ENCODE measurements around the gene SLC4A8. TPM values are rescaled to one million over a fixed set of nuclear protein-coding genes. Genes with fewer than 3 reads are reported as not detected.

The SLC4A8 gene
- total RNA-seq, 2 experiments from 2014 or later: 1.3 to 2.1 TPM

- H3K4me3 Mint-ChIP-seq: no peak overlapping the region
- peaks cover 4% of the 10 kb centered on the region for H3K4me1 Mint-ChIP-seq
- DNase-seq: no peak
- H3K36me3 Mint-ChIP-seq: no peaks in the 10 kb centered on the region
- H3K27me3 Mint-ChIP-seq: no peaks in the 10 kb centered on the region
- H3K9me3 Mint-ChIP-seq: no peaks in the 10 kb centered on the region
- no peak overlapping the region for H3K27ac Mint-ChIP-seq
Measured at GRCh38 chr12:51406290-51406689, 18.3 kb upstream of the SLC4A8 start.

GRCh38 chr12:51406859-51407258, 17.8 kb upstream of the SLC4A8 start:
- Mint-ChIP-seq H3K36me3 (no peaks in the 10 kb centered on the region), H3K27me3 (no peaks in the 10 kb centered on the region), H3K4me1 (peaks cover 4% of the 10 kb centered on the region), H3K4me3 (no peak overlapping the region), H3K9me3 (no peaks in the 10 kb centered on the region), H3K27ac (no peak overlapping the region)
- no peak for DNase-seq

GRCh38 chr12:51407604-51408003, 17.0 kb upstream of the SLC4A8 start:
- no peak overlapping the region for H3K27ac Mint-ChIP-seq

GRCh38 chr12:51409846-51410245, 14.8 kb upstream of the SLC4A8 start:
- H3K27me3 Mint-ChIP-seq: no peaks in the 10 kb centered on the region
- no peak overlapping the region for H3K27ac Mint-ChIP-seq
- peaks cover 10% of the 10 kb centered on the region for H3K4me1 Mint-ChIP-seq
- H3K36me3 Mint-ChIP-seq: no peaks in the 10 kb centered on the region
- no peak overlapping the region for H3K4me3 Mint-ChIP-seq
- no peaks in the 10 kb centered on the region for H3K9me3 Mint-ChIP-seq
- no peak for DNase-seq

More at GRCh38 chr12:51407604-51408003, 17.0 kb upstream of the SLC4A8 start:
- DNase-seq: no peak
- H3K36me3 Mint-ChIP-seq: no peaks in the 10 kb centered on the region
- H3K4me1 Mint-ChIP-seq: peaks cover 4% of the 10 kb centered on the region
- no peaks in the 10 kb centered on the region for H3K9me3 Mint-ChIP-seq
- no peak overlapping the region for H3K4me3 Mint-ChIP-seq
- H3K27me3 Mint-ChIP-seq: no peaks in the 10 kb centered on the region

- Mint-ChIP-seq H3K4me3 (no peak overlapping the region), H3K27me3 (no peaks in the 10 kb centered on the region), H3K36me3 (no peaks in the 10 kb centered on the region), H3K27ac (no peak overlapping the region), H3K9me3 (no peaks in the 10 kb centered on the region), H3K4me1 (peaks cover 6% of the 10 kb centered on the region)
- DNase-seq: no peak
Measured at GRCh38 chr12:51413149-51413548, 11.5 kb upstream of the SLC4A8 start.

GRCh38 chr12:51413791-51414190, 10.8 kb upstream of the SLC4A8 start:
- peaks cover 6% of the 10 kb centered on the region for H3K4me1 Mint-ChIP-seq
- H3K36me3 Mint-ChIP-seq: no peaks in the 10 kb centered on the region
- H3K9me3 Mint-ChIP-seq: no peaks in the 10 kb centered on the region
- H3K4me3 Mint-ChIP-seq: no peak overlapping the region
- no peak overlapping the region for H3K27ac Mint-ChIP-seq
- DNase-seq: no peak
- no peaks in the 10 kb centered on the region for H3K27me3 Mint-ChIP-seq

- no peaks in the 10 kb centered on the region for H3K36me3 Mint-ChIP-seq
- no peaks in the 10 kb centered on the region for H3K9me3 Mint-ChIP-seq
- H3K4me1 Mint-ChIP-seq: peaks cover 10% of the 10 kb centered on the region
- DNase-seq: no peak
- H3K27me3 Mint-ChIP-seq: no peaks in the 10 kb centered on the region
- H3K4me3 Mint-ChIP-seq: no peak overlapping the region
- no peak overlapping the region for H3K27ac Mint-ChIP-seq
Measured at GRCh38 chr12:51415931-51416330, 8.7 kb upstream of the SLC4A8 start.

- DNase-seq: no peak
- H3K27ac Mint-ChIP-seq: no peak overlapping the region
- H3K9me3 Mint-ChIP-seq: no peaks in the 10 kb centered on the region
- H3K4me1 Mint-ChIP-seq: peaks cover 11% of the 10 kb centered on the region
- no peaks in the 10 kb centered on the region for H3K36me3 Mint-ChIP-seq
- no peak overlapping the region for H3K4me3 Mint-ChIP-seq
- no peaks in the 10 kb centered on the region for H3K27me3 Mint-ChIP-seq
Measured at GRCh38 chr12:51417826-51418225, 6.8 kb upstream of the SLC4A8 start.

GRCh38 chr12:51419425-51420193, 5.0 kb upstream of the SLC4A8 start:
- Mint-ChIP-seq H3K9me3 (no peaks in the 10 kb centered on the region), H3K4me1 (peaks cover 10% of the 10 kb centered on the region), H3K4me3 (no peak overlapping the region), H3K36me3 (no peaks in the 10 kb centered on the region), H3K27me3 (no peaks in the 10 kb centered on the region), H3K27ac (no peak overlapping the region)
- no peak for DNase-seq

- H3K9me3 Mint-ChIP-seq: no peaks in the 10 kb centered on the region
- peak; percentile 40 for DNase-seq
- peaks cover 13% of the 10 kb centered on the region for H3K4me1 Mint-ChIP-seq
- H3K27ac Mint-ChIP-seq: no peak overlapping the region
- no peaks in the 10 kb centered on the region for H3K27me3 Mint-ChIP-seq
- H3K36me3 Mint-ChIP-seq: no peaks in the 10 kb centered on the region
- H3K4me3 Mint-ChIP-seq: no peak overlapping the region
Measured at GRCh38 chr12:51421266-51421884, 3.3 kb upstream of the SLC4A8 start.

- H3K4me1 Mint-ChIP-seq: peaks cover 13% of the 10 kb centered on the region
- no peak overlapping the region for H3K27ac Mint-ChIP-seq
- no peak for DNase-seq
- H3K9me3 Mint-ChIP-seq: no peaks in the 10 kb centered on the region
- H3K36me3 Mint-ChIP-seq: no peaks in the 10 kb centered on the region
- H3K4me3 Mint-ChIP-seq: peak overlapping the region; percentile 76
- H3K27me3 Mint-ChIP-seq: no peaks in the 10 kb centered on the region
Measured at GRCh38 chr12:51424094-51424661, 453 bp upstream of the SLC4A8 start.

- DNase-seq: no peak
- H3K4me3 Mint-ChIP-seq: no peak overlapping the region
- no peak overlapping the region for H3K27ac Mint-ChIP-seq
- peaks cover 11% of the 10 kb centered on the region for H3K4me1 Mint-ChIP-seq
- H3K27me3 Mint-ChIP-seq: no peaks in the 10 kb centered on the region
- no peaks in the 10 kb centered on the region for H3K36me3 Mint-ChIP-seq
- no peaks in the 10 kb centered on the region for H3K9me3 Mint-ChIP-seq
Measured at GRCh38 chr12:51428256-51428655, 3.6 kb downstream of the SLC4A8 start.

GRCh38 chr12:51429700-51430099, 5.1 kb downstream of the SLC4A8 start:
- H3K27ac Mint-ChIP-seq: no peak overlapping the region
- peaks cover 7% of the 10 kb centered on the region for H3K4me1 Mint-ChIP-seq
- H3K4me3 Mint-ChIP-seq: no peak overlapping the region

GRCh38 chr12:51430196-51430895, 5.7 kb downstream of the SLC4A8 start:
- Mint-ChIP-seq H3K27ac (no peak overlapping the region), H3K4me3 (no peak overlapping the region), H3K27me3 (no peaks in the 10 kb centered on the region), H3K9me3 (no peaks in the 10 kb centered on the region), H3K4me1 (peaks cover 5% of the 10 kb centered on the region), H3K36me3 (no peaks in the 10 kb centered on the region)
- DNase-seq: no peak

More at GRCh38 chr12:51429700-51430099, 5.1 kb downstream of the SLC4A8 start:
- Mint-ChIP-seq H3K36me3 (no peaks in the 10 kb centered on the region), H3K27me3 (no peaks in the 10 kb centered on the region), H3K9me3 (no peaks in the 10 kb centered on the region)
- no peak for DNase-seq

GRCh38 chr12:51432921-51433320, 8.3 kb downstream of the SLC4A8 start:
- H3K27ac Mint-ChIP-seq: no peak overlapping the region
- H3K36me3 Mint-ChIP-seq: no peaks in the 10 kb centered on the region
- no peak for DNase-seq
- H3K27me3 Mint-ChIP-seq: no peaks in the 10 kb centered on the region
- peaks cover 4% of the 10 kb centered on the region for H3K4me1 Mint-ChIP-seq
- no peaks in the 10 kb centered on the region for H3K9me3 Mint-ChIP-seq
- H3K4me3 Mint-ChIP-seq: no peak overlapping the region
